Psoas muscle (tissue), 8 donors: ENCODE results near the gene ULBP2. TPM values are rescaled to one million over a fixed set of nuclear protein-coding genes. Genes with fewer than 3 reads are reported as not detected.
"Not testable (repeated sequence)": the region's sequence is repeated elsewhere in the genome, so short reads cannot be mapped to it uniquely, and the experiment has no call there.

Source experiments
- ATAC-seq, 4 donors: fragments of 200-7000 bp; cut with Tn5 transposase; one replicate each; pipeline ENCODE4 v1.9.1; 2020; ENCODE audit warnings: moderate library complexity in 3 of 4, mild to moderate bottlenecking in 2 of 4
- DNase-seq, 2 donors: peaks; one replicate each; pipeline ENCODE4 v3.0.0-alpha.2; 2020
- H3K27ac ChIP-seq: fragments of 200-600 bp; one replicate; pipeline ENCODE4 v1.8.0; 2022
- H3K27me3 ChIP-seq, 3 donors: fragments of 200-600 bp in 1 of 3; one replicate each; pipeline versions ENCODE4 v1.6.1 to v1.8.0; 2013 to 2022; ENCODE audit warnings: low read length in 2 of 3, mild to moderate bottlenecking in 2 of 3, moderate library complexity in 1 of 3; ENCODE audit not compliant: insufficient read depth in 3 of 3
- H3K36me3 ChIP-seq, 2 donors: fragments of 200-600 bp in 1 of 2; one replicate each; pipeline versions ENCODE4 v1.6.1 to v1.8.0; 2013 to 2022; ENCODE audit warnings: low read depth in 1 of 2, mild to moderate bottlenecking in 1 of 2, moderate library complexity in 1 of 2; ENCODE audit not compliant: insufficient read depth in 1 of 2
- H3K4me1 ChIP-seq: fragments of 200-600 bp; one replicate; pipeline ENCODE4 v1.8.0; 2022
- H3K4me3 ChIP-seq: fragments of 200-600 bp; one replicate; pipeline ENCODE4 v1.8.0; 2022; ENCODE audit warnings: mild to moderate bottlenecking
- H3K9me3 ChIP-seq: fragments of 200-600 bp; one replicate; pipeline ENCODE4 v1.8.0; 2022
- CTCF ChIP-seq: fragments of 200-600 bp; IDR thresholded peaks from one replicate; pipeline ENCODE4 v1.8.0; 2022; ENCODE audit warnings: antibody characterized with exemption
- WGBS, 3 donors: extraction: QIAGEN DNeasy Blood & Tissue Kit; methylation state at CpG; one replicate each; pipeline versions ENCODE4 v1.1.6 to v1.1.7; 2013; 5-methylcytosine and 5-hydroxymethylcytosine counted together
- intact Hi-C, 2 donors: fragments of 100-400 bp; cut with DNase I; formaldehyde crosslinking; loops; one replicate each; pipeline versions ENCODE4 v1.11.0 to v1.14.2; 2022
- polyA plus RNA-seq, 3 donors: library from polyadenylated mRNA; stranded (reverse); fragments of 200-250 nt; gene quantifications; one replicate each; pipeline ENCODE4 v1.2.3, GENCODE V29; 2013
- total RNA-seq, 4 donors: library from RNA; stranded (reverse); fragmentation: NEBNext Ultra II Directional in 2 of 4; extraction: Animal tissue kit (Norgen Biotek cat#: 25700) in 2 of 4; gene quantifications; one replicate each; pipeline versions ENCODE4 v1.2.1 to v1.2.4, GENCODE V29; 2021 to 2023
- donor health status: healthy with polysubstance abuse.
- donor health status: DM: no; HTN: no; CAD: no; lungs with moderate emphysema.
- donor health status: Bipolar disorder and iron deficiency.
- donor health status: healthy.
- donor health status: DM: yes; HTN: yes; CAD: no.
- donor health status: DM: no; HTN: no; CAD: no.
- donor health status: DM: no; HTN: no; CAD: no.
- donor health status: DM: yes; HTN: yes; CAD: no.

Gene ULBP2
- total and polyA plus RNA-seq, 7 donors = 0.17 to 0.81 (median 0.64) TPM; not detected in 1

DNA sequence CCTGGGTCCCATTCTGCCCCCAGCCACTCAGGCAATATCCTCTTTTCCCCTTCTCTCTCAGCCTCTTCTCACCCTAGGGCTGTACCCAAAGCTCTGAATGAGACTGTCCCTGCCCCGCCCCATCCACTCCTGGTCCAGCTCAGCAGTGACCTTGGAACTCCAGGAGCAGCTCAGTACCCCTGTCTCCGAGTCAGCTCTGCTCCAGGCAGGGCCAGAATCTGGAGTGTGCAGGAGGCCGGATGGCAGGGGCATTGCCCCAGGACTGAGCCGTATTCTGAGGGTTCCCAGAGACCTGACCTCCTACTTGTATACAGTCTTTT lies 16.9 kb upstream of the ULBP2 start:
- Histone ChIP-seq H3K27me3 (peaks cover 0 to 22% (median 4%) of the 10 kb centered on the region in 3 donors), H3K36me3 (no peaks in the 10 kb centered on the region), H3K4me1 (no peaks in the 10 kb centered on the region), H3K4me3 (no peak overlapping the region), H3K27ac (no peak overlapping the region), H3K9me3 (no peaks in the 10 kb centered on the region)
- DNase-seq = peak in 1 of 2 donors; percentile 40
- no peak for ATAC-seq
- WGBS, 3 donors = 82 to 96% (median 88%) methylated on average over 4 of the region's 4 CpGs
- intact Hi-C loops = loop anchor here in 1 of 2 donors (10.0 kb wide), 1 partner anchor 180 kb away; the partner anchor contains the start of genes NUP43 and PCMT1
- TF ChIP-seq CTCF = no peak

DNA sequence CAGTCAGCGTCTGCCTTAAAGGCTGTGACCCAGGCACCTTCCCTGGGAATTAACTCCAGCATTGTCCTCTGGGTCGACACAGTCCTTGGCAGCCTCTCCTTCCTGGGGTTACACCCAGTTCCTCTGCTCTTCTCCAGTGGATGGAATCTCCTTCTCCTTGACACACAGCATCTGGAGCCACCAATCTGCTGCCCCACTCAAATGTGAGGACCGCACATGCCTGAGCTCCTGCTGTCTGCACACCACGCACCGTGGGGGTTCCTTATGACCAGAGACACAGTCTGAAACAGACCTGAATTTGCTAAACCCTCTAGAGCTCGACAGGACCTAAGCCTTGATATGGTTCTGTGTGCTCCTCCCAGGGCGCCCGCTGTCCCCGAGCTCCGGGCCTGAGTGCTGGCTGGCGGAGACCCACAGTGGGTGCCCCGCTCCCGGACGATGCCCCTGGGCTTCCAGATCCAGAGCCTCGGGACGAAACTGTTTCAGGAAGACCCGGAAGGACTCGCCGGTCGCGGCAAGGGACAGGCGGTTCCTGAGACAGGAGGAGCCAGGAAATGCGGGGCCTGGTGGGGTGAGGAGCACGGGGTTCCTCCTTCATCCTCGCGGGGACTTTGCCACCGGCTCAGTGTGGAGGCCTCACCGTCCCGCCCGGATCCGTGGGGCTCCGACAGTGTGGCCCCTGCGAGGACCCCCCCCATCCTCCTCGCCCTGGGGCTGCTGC lies 16.4 kb upstream of the ULBP2 start:
- Histone ChIP-seq H3K4me1 (no peaks in the 10 kb centered on the region), H3K27ac (no peak overlapping the region), H3K36me3 (no peaks in the 10 kb centered on the region), H3K27me3 (peaks cover 0 to 25% (median 4%) of the 10 kb centered on the region in 3 donors), H3K9me3 (no peaks in the 10 kb centered on the region), H3K4me3 (peak overlapping the region; percentile 65)
- 13 to 23% (median 19%) methylated on average over 23 to 34 of the region's 34 CpGs for WGBS, 3 donors
- ATAC-seq (peak; percentile 9 to 53 (median 33)), DNase-seq (peak; percentile 36 to 70)
- TF ChIP-seq CTCF = no peak
- intact Hi-C loops = loop anchor here in 1 of 2 donors (10.0 kb wide), 1 partner anchor 181 kb away; the partner anchor contains the start of genes NUP43 and PCMT1

- Histone ChIP-seq H3K9me3 (no peaks in the 10 kb centered on the region), H3K4me1 (no peaks in the 10 kb centered on the region), H3K27me3 (peaks cover 0 to 23% (median 4%) of the 10 kb centered on the region in 3 donors), H3K27ac (no peak overlapping the region), H3K36me3 (no peaks in the 10 kb centered on the region), H3K4me3 (peak overlapping the region; percentile 65)
- intact Hi-C loops = loop anchor here (2.0 to 10.0 kb wide), 2 partner anchors 91 to 181 kb away; partner anchors contain the start of genes NUP43 (in 1 of the 2) and PCMT1 (in 1 of the 2)
- 3 to 4% (median 4%) methylated on average over 29 to 31 of the region's 31 CpGs for WGBS, 3 donors
- DNase-seq (peak; percentile 91 to 93), ATAC-seq (peak; percentile 93 to 95 (median 94))
- peak; percentile 82 for TF ChIP-seq CTCF
Observed at GRCh38 chr6:149925974-149926777, 15.6 kb upstream of the ULBP2 start.

DNA sequence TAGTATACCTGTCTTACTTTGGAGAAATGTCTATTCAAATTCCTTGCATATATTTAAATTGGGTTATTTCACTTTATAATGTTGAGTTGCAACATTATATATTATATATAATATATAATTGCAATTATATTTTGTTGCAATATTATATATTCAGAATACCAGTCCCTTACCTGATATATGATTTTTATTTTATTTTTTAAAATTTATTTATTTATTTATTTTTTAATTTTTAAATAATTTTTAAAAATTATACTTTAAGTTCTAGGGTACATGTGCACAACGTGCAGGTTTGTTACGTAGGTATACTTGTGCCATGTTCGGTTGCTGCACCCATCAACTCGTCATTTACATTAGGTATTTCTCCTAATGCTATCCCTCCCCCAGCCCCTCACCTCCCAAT lies 14.8 kb upstream of the ULBP2 start:
- not testable (repeated sequence) for H3K27ac ChIP-seq, H3K4me1 ChIP-seq, H3K4me3 ChIP-seq, H3K9me3 ChIP-seq, DNase-seq, ATAC-seq, H3K36me3 ChIP-seq
- 82 to 85% (median 82%) methylated on average over 4 of the region's 4 CpGs for WGBS, 3 donors
- intact Hi-C loops = loop anchor here (2.0 to 10.0 kb wide), 2 partner anchors 92 to 182 kb away; partner anchors contain the start of genes NUP43 (in 1 of the 2) and PCMT1 (in 1 of the 2)
- H3K27me3 ChIP-seq = peaks cover 3 to 18% (median 4%) of the 10 kb centered on the region in 3 donors

DNA sequence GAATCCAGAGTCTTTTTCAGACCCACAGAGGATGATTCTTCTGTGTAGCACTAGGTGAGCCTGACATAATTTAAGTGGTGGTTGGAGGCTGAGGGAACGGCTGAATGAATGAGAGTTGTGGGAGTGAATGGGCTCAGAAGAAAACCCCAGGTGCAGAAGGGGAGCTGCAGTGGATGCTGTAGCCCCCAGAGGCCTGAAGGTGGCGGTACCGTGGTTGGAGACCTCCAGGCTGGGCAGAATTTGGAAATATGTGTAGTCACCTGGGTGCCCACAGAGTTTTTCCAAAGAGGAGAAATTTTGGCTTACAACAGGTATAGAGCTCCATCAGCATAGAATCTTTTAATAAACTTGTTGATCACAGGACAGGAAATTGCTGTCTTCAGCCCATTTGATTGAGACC lies 12.4 kb upstream of the ULBP2 start:
- Histone ChIP-seq H3K36me3 (no peaks in the 10 kb centered on the region), H3K27me3 (peaks cover 2 to 21% (median 3%) of the 10 kb centered on the region in 3 donors), H3K9me3 (no peaks in the 10 kb centered on the region), H3K4me1 (no peaks in the 10 kb centered on the region), H3K4me3 (no peak overlapping the region), H3K27ac (no peak overlapping the region)
- no peak for ATAC-seq
- TF ChIP-seq CTCF = no peak
- WGBS, 3 donors = 7 to 28% (median 22%) methylated on average over 3 of the region's 3 CpGs
- intact Hi-C loops = loop anchor here in 1 of 2 donors (10.0 kb wide), 1 partner anchor 185 kb away; the partner anchor contains the start of genes NUP43 and PCMT1
- no peak for DNase-seq
